ENCODE data around the gene ATP2B2. TPM values are rescaled to one million over a fixed set of nuclear protein-coding genes. Genes with fewer than 3 reads are reported as not detected.

ATP2B2 gene
- total and polyA plus RNA-seq, 2 donors from 2014 or later: 0.19 to 0.22 TPM

GRCh38 chr3:10498271-10498670 lies 7.1 kb downstream of the ATP2B2 start:
- Histone ChIP-seq H3K27me3 (ENCODE audit: control insufficient read depth, insufficient read depth, low read length) (no peaks in the 10 kb centered on the region), H3K4me3 (ENCODE audit: low read length in 3 of 3) (no peak overlapping the region), H3K4me1 (ENCODE audit: control insufficient read depth in 2 of 3, insufficient read depth in 2 of 3, low read depth in 1 of 3, low read length in 3 of 3) (no peaks in the 10 kb centered on the region), H3K9me3 (ENCODE audit: control insufficient read depth in 2 of 3, insufficient read depth in 1 of 3, low read length in 3 of 3) (no peaks in the 10 kb centered on the region), H3K9ac (ENCODE audit: low read length in 3 of 3) (no peak overlapping the region), H3K36me3 (ENCODE audit: control insufficient read depth in 2 of 3, insufficient read depth in 3 of 3, low read length in 3 of 3) (no peaks in the 10 kb centered on the region), H3K27ac (ENCODE audit: low read depth in 2 of 2, low read length in 2 of 2) (no peak overlapping the region)
- no peak for DNase-seq
- TF ChIP-seq CTCF (IDR thresholded peaks at IDR 0.05; ENCODE audit: borderline replicate concordance, extremely low read depth, insufficient read depth): no peak
- intact Hi-C loops (cut with DNase I): no loop called here
- no peak for FAIRE-seq

DNA sequence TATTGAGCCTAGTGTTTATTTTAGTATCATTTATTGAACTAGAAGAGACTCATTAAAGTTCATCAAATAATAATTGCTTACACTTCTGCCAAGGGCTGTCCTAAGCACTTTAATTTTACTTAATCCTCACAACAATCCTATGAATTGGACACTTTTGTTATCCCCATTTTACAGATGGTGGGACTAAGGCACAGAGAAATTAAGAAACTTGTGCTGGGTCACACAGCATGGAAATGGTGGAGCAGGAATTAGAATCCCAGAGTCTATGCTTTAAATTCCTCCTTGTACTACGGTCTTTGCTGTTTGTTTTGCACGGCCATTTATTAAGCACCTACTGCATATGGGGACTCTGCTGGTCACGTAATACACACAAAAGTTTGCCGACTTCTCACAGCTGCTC lies 7.9 kb downstream of the ATP2B2 start:
- H3K4me3 ChIP-seq (ENCODE audit: low read length in 3 of 3): no peak overlapping the region
- TF ChIP-seq CTCF (IDR thresholded peaks at IDR 0.05; ENCODE audit: borderline replicate concordance, extremely low read depth, insufficient read depth): no peak
- no peaks in the 10 kb centered on the region for H3K27me3 ChIP-seq (ENCODE audit: control insufficient read depth, insufficient read depth, low read length)
- no peak for DNase-seq
- intact Hi-C loops (cut with DNase I): no loop called here
- no peak overlapping the region for H3K9ac ChIP-seq (ENCODE audit: low read length in 3 of 3)
- H3K9me3 ChIP-seq (ENCODE audit: control insufficient read depth in 2 of 3, insufficient read depth in 1 of 3, low read length in 3 of 3): no peaks in the 10 kb centered on the region
- no peak for FAIRE-seq
- no peaks in the 10 kb centered on the region for H3K4me1 ChIP-seq (ENCODE audit: control insufficient read depth in 2 of 3, insufficient read depth in 2 of 3, low read depth in 1 of 3, low read length in 3 of 3)
- no peaks in the 10 kb centered on the region for H3K36me3 ChIP-seq (ENCODE audit: control insufficient read depth in 2 of 3, insufficient read depth in 3 of 3, low read length in 3 of 3)
- H3K27ac ChIP-seq (ENCODE audit: low read depth in 2 of 2, low read length in 2 of 2): no peak overlapping the region

GRCh38 chr3:10496121-10496863 lies 9.1 kb downstream of the ATP2B2 start:
- no peaks in the 10 kb centered on the region for H3K36me3 ChIP-seq (ENCODE audit: control insufficient read depth in 2 of 3, insufficient read depth in 3 of 3, low read length in 3 of 3)
- H3K4me1 ChIP-seq (ENCODE audit: control insufficient read depth in 2 of 3, insufficient read depth in 2 of 3, low read depth in 1 of 3, low read length in 3 of 3): no peaks in the 10 kb centered on the region
- H3K27me3 ChIP-seq (ENCODE audit: control insufficient read depth, insufficient read depth, low read length): no peaks in the 10 kb centered on the region
- TF ChIP-seq CTCF (IDR thresholded peaks at IDR 0.05; ENCODE audit: borderline replicate concordance, extremely low read depth, insufficient read depth): no peak
- FAIRE-seq: no peak
- H3K4me3 ChIP-seq (ENCODE audit: low read length in 3 of 3): no peak overlapping the region
- H3K27ac ChIP-seq (ENCODE audit: low read depth in 2 of 2, low read length in 2 of 2): no peak overlapping the region
- H3K9ac ChIP-seq (ENCODE audit: low read length in 3 of 3): no peak overlapping the region
- intact Hi-C loops (cut with DNase I): no loop called here
- no peak for DNase-seq
- no peaks in the 10 kb centered on the region for H3K9me3 ChIP-seq (ENCODE audit: control insufficient read depth in 2 of 3, insufficient read depth in 1 of 3, low read length in 3 of 3)

- H3K4me3 ChIP-seq (ENCODE audit: low read length in 3 of 3): no peak overlapping the region
- DNase-seq: no peak
These were observed 9.8 kb downstream of the ATP2B2 start for GRCh38 chr3:10495614-10496013.

More at GRCh38 chr3:10495614-10496013, 9.8 kb downstream of the ATP2B2 start:
- Histone ChIP-seq H3K27me3 (ENCODE audit: control insufficient read depth, insufficient read depth, low read length) (no peaks in the 10 kb centered on the region), H3K27ac (ENCODE audit: low read depth in 2 of 2, low read length in 2 of 2) (no peak overlapping the region), H3K9me3 (ENCODE audit: control insufficient read depth in 2 of 3, insufficient read depth in 1 of 3, low read length in 3 of 3) (no peaks in the 10 kb centered on the region), H3K36me3 (ENCODE audit: control insufficient read depth in 2 of 3, insufficient read depth in 3 of 3, low read length in 3 of 3) (no peaks in the 10 kb centered on the region), H3K9ac (ENCODE audit: low read length in 3 of 3) (no peak overlapping the region), H3K4me1 (ENCODE audit: control insufficient read depth in 2 of 3, insufficient read depth in 2 of 3, low read depth in 1 of 3, low read length in 3 of 3) (no peaks in the 10 kb centered on the region)
- intact Hi-C loops (cut with DNase I): no loop called here
- no peak for TF ChIP-seq CTCF (IDR thresholded peaks at IDR 0.05; ENCODE audit: borderline replicate concordance, extremely low read depth, insufficient read depth)
- no peak for FAIRE-seq

Measured in kidney (tissue), 14 donors.